ENCODE measurements around the gene MECP2.
"Not testable (repeated sequence)": the region's sequence is repeated elsewhere in the genome, so short reads cannot be mapped to it uniquely, and the experiment has no call there.

Gene MECP2

DNA sequence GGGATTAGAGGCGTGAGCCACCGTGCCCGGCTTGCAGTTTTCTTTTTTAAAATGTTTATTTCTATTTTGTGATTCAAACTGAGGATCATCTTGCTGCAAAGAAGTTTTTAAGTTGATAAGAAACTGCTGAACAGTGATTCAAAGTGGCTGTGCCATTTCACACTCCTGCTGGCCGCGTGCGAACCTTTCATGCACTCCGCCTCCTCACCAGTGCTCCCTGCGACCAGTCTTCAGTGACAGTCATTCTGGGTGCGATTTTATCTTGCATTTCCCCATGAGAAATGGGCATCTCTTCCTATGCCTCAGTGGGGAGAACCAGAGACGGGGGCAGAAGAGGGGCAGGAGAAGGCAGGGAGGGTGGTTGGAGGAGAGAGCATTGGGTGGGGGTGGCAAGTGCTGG is 103.5 kb downstream of the MECP2 start:
- no peak for DNase-seq (ENCODE audit: low read depth, low spot score)

DNA sequence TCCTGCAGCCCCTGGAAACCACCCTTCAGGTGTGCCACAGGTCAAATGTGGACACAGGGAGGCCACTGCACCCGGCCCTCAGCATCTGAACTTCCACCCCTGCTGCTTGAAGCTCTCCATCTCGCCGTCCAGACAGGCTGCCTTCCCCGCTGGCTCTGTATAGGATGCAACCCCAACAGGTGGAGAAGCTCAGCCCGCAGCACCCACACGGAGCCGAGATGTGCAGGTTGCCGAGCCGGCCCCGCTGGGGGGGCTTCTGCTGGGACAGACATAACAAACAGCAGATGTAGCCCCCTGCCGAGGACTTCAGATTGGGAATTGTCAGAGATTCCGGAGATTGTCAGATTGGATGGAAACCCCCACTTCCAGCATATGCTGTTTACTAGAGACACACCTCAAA is 104.4 kb downstream of the MECP2 start:
- no peak for DNase-seq (ENCODE audit: low read depth, low spot score)

DNA sequence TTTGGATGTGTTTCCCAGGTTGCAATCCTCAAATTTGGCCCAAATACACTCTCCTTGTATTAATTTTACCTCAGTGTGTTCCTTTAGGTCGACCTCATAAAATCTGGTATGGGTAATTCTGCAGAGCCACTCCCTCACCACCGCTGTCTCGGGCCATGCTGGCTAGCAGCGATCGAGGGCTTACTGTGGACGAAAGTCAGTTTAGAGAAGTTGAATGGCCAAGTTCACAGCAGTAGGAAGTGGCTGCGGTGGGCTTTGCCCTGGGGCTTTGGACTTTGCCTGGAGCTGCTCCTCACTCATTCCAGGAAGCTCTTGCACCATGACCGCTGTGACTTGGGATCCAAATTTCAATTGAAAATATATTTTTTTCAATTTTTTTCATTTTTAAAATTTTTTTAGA is 105.3 kb downstream of the MECP2 start:
- no peak for DNase-seq (ENCODE audit: low read depth, low spot score)

GRCh38 chrX:153991013-153991580 is 106.4 kb downstream of the MECP2 start:
- DNase-seq (ENCODE audit: low read depth, low spot score) = no peak

DNA sequence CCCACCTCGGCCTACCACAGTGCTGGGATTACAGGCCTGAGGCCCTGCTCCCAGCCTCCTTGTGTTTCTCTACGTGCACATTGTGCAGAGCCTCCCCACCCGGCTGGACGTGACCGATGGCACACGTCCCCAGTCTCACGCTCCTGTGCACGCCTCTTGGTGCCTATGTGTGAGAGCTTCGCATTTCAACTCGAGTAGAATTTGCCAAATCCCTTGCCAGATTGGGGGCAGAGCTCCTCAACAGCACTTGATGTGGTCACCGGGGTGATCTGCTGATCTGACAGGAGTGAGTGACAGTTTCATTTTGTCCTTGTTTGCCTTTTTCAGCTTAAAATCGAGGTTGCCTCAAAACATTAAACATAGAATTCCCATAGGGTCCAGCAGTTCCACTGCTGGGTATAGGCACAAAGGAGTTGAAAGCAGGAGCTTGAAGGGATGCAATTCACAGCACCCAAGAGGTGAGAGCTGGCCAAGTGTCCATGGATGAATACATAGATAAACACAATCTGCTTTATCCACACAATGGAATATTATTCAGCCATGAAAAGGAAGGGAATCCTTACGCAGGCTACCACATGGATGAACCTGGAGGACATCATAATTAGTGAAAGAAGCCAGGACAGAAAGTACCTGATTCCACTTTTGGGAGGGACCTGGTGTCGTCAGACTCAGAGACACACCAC is 107.4 kb downstream of the MECP2 start:
- DNase-seq (ENCODE audit: low read depth, low spot score) = no peak

GRCh38 chrX:153988493-153988892 is 109.0 kb downstream of the MECP2 start:
- no peak for DNase-seq (ENCODE audit: low read depth, low spot score)

- DNase-seq (ENCODE audit: low read depth, low spot score) = peak; percentile 14
These were observed 113.0 kb downstream of the MECP2 start for GRCh38 chrX:153984351-153985178.

DNA sequence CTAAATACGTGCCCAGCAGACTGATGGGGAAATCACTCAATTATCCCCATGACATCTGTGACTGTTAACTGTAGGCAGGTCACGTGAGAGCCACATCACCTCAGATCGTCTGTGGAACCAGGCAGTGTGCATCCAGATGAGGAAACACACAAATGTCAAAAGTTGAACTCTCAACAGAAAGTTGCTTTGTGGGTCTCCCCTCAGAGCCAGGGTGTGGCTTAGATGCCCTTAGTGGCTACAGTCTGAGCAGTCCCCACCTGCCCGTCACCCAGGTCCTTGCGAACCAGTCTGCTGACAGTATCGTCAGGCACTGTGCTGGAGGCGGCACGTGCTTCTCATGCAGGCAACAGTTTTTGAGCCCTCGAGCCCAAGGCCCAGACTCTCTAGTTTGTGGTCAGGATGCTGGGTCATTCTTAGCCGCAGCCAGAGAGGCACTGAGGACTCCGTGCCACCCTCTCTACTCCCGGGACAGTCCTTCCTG is 114.2 kb downstream of the MECP2 start:
- no peak for DNase-seq (ENCODE audit: low read depth, low spot score)

- no peak for DNase-seq (ENCODE audit: low read depth, low spot score)
These were observed 115.6 kb downstream of the MECP2 start for GRCh38 chrX:153981771-153982533.

- no peak for DNase-seq (ENCODE audit: low read depth, low spot score)
These were observed 116.3 kb downstream of the MECP2 start for GRCh38 chrX:153981231-153981630.

DNA sequence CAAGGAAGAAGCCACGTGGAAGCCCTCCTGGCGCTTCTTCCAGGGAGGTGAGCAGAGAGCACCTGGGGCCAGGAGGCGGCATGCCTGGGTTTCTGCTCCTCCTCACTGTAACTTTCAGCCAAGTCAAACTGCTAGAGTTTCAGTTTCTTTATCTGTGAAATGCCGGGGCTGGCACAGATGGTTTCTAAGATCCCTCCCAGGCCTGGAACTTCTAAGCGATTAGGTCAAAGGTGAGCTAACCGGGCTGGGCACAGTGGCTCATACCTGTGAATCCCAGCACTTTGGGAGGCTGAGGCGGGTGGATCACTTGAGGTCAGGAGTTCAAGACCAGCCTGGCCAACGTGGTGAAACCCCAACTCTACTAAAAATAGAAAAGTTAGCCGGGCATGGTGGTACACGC is 117.1 kb downstream of the MECP2 start:
- DNase-seq (ENCODE audit: low read depth, low spot score) = not testable (repeated sequence)

GRCh38 chrX:153974726-153975286 is 122.7 kb downstream of the MECP2 start:
- DNase-seq (ENCODE audit: low read depth, low spot score) = no peak

- DNase-seq (ENCODE audit: low read depth, low spot score) = no peak
These were observed 123.4 kb downstream of the MECP2 start for GRCh38 chrX:153974003-153974725.

GRCh38 chrX:153973127-153974002 is 124.2 kb downstream of the MECP2 start:
- DNase-seq (ENCODE audit: low read depth, low spot score) = no peak

DNA sequence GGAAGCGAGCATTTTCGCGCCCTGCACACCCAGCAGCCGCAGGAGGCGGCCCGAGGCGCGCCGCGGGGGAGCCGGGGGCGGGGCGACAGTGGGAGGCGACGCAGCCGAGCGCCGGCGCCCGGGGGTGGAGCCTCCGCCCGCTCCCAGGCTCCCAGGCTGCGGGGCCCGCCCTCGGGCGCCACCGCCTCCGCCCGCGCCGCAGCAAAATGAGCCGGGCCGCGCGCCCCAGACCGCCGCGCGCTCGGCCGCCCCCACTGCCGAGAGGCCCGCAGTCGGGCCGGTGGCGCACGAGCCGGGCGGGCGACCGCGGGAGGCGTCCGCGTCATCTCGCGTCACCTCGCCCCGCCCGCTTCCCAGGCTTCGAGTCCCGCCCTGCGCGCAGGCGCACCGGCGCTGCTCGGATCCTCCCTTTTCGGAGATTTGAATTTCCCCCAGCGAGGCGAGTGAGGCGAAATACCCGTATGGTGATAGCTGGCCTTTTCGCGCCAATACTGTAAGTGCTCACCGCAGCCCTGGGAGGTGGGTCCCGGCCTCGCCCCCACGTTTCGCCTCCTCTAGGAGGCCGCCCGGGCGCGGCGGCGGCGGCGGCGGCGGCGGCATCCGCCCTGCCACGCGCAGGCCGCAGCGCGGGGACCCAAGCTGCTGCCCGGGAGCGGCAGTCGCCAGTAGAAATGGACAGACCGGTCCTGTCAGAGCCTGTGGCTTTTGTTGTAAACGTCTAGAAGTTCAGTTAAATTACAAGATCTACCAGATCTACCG is 125.0 kb downstream of the MECP2 start, which contains the start of gene TMEM187:
TMEM187 (plus strand) TSS at position 387 of the 759 bp plus-strand sequence. CDS start 9,309 bp downstream, outside the sequence.
- DNase-seq (ENCODE audit: low read depth, low spot score) = peak; percentile 66
